C4-2B (cell line): Measurements from ENCODE around the gene SHANK1.

Experiments used
- ZFX ChIP-seq: fragments of 450-650 bp; IDR thresholded peaks from 2 replicates; pipeline ENCODE4 v1.6.1; 2017
- TF ChIP-seq, protein P1 (sequence below): fragments of 450-650 bp; conservative IDR thresholded peaks from 2 replicates; pipeline ENCODE4 v1.5.1; 2017; ENCODE audit warnings: mild to moderate bottlenecking

DNA sequence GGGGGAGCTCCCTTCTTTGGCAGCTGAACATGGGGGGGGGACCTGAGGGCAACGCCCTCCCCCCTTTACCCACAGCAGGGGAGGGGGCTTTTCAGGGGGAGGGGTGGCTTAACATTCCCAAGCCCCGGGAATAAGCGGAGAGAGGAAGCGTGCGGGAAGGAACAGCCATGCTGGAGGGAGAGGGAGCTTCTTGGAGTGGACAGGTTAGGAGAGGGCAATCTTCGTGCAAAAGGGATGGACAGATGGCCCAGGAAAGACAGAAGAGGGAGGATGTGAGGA is 59.6 kb downstream of the SHANK1 start:
- TF ChIP-seq, protein P1, sequence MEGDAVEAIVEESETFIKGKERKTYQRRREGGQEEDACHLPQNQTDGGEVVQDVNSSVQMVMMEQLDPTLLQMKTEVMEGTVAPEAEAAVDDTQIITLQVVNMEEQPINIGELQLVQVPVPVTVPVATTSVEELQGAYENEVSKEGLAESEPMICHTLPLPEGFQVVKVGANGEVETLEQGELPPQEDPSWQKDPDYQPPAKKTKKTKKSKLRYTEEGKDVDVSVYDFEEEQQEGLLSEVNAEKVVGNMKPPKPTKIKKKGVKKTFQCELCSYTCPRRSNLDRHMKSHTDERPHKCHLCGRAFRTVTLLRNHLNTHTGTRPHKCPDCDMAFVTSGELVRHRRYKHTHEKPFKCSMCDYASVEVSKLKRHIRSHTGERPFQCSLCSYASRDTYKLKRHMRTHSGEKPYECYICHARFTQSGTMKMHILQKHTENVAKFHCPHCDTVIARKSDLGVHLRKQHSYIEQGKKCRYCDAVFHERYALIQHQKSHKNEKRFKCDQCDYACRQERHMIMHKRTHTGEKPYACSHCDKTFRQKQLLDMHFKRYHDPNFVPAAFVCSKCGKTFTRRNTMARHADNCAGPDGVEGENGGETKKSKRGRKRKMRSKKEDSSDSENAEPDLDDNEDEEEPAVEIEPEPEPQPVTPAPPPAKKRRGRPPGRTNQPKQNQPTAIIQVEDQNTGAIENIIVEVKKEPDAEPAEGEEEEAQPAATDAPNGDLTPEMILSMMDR: no peak
- TF ChIP-seq ZFX: no peak
